ENCODE data around the gene PRAMEF11.
"Not testable (repeated sequence)": the region's sequence is repeated elsewhere in the genome, so short reads cannot be mapped to it uniquely, and the experiment has no call there.

DNA sequence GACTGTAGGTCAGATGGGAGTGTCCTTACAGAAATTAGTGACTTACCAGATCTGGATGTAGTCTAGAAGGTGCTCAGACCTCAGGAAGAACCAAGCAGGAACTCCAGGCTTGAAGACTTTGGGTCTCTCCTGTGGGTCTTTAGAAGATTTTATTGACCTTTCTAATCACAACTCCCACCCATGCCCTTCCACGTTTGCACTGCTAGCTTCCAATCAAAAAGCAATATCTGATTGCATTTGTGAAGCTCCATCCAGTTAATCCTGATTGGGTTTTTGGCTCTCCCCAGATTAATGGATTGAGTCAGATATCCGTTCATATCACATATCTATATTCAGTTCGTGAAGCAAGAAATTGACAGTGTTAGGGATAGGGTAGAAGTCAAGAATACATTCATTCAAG, at the start of gene PRAMEF11:
- TF ChIP-seq, protein P1, sequence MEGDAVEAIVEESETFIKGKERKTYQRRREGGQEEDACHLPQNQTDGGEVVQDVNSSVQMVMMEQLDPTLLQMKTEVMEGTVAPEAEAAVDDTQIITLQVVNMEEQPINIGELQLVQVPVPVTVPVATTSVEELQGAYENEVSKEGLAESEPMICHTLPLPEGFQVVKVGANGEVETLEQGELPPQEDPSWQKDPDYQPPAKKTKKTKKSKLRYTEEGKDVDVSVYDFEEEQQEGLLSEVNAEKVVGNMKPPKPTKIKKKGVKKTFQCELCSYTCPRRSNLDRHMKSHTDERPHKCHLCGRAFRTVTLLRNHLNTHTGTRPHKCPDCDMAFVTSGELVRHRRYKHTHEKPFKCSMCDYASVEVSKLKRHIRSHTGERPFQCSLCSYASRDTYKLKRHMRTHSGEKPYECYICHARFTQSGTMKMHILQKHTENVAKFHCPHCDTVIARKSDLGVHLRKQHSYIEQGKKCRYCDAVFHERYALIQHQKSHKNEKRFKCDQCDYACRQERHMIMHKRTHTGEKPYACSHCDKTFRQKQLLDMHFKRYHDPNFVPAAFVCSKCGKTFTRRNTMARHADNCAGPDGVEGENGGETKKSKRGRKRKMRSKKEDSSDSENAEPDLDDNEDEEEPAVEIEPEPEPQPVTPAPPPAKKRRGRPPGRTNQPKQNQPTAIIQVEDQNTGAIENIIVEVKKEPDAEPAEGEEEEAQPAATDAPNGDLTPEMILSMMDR (IDR thresholded peaks at IDR 0.05; ENCODE audit: low read depth, low read length, missing input control) = not testable (repeated sequence)
- TF ChIP-seq TAF1 (conservative IDR thresholded peaks at IDR 0.05); EGR1 (IDR thresholded peaks at IDR 0.05; ENCODE audit: low read depth in 2 of 2); JUND (IDR thresholded peaks at IDR 0.05); GABPA (IDR thresholded peaks at IDR 0.05 in 1 of 2, conservative IDR thresholded peaks at IDR 0.05 in 1 of 2); RAD21 (IDR thresholded peaks at IDR 0.05); FOXA1 (IDR thresholded peaks at IDR 0.05); FOXA2 (IDR thresholded peaks at IDR 0.05); SP1 (IDR thresholded peaks at IDR 0.05); YY1 (IDR thresholded peaks at IDR 0.05): not testable (repeated sequence)
- TF ChIP-seq, protein P2, sequence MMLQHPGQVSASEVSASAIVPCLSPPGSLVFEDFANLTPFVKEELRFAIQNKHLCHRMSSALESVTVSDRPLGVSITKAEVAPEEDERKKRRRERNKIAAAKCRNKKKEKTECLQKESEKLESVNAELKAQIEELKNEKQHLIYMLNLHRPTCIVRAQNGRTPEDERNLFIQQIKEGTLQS (IDR thresholded peaks at IDR 0.05) = not testable (repeated sequence)
- TF ChIP-seq, protein P3, sequence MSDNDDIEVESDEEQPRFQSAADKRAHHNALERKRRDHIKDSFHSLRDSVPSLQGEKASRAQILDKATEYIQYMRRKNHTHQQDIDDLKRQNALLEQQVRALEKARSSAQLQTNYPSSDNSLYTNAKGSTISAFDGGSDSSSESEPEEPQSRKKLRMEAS (IDR thresholded peaks at IDR 0.05) = not testable (repeated sequence)
- TF ChIP-seq, protein P4, sequence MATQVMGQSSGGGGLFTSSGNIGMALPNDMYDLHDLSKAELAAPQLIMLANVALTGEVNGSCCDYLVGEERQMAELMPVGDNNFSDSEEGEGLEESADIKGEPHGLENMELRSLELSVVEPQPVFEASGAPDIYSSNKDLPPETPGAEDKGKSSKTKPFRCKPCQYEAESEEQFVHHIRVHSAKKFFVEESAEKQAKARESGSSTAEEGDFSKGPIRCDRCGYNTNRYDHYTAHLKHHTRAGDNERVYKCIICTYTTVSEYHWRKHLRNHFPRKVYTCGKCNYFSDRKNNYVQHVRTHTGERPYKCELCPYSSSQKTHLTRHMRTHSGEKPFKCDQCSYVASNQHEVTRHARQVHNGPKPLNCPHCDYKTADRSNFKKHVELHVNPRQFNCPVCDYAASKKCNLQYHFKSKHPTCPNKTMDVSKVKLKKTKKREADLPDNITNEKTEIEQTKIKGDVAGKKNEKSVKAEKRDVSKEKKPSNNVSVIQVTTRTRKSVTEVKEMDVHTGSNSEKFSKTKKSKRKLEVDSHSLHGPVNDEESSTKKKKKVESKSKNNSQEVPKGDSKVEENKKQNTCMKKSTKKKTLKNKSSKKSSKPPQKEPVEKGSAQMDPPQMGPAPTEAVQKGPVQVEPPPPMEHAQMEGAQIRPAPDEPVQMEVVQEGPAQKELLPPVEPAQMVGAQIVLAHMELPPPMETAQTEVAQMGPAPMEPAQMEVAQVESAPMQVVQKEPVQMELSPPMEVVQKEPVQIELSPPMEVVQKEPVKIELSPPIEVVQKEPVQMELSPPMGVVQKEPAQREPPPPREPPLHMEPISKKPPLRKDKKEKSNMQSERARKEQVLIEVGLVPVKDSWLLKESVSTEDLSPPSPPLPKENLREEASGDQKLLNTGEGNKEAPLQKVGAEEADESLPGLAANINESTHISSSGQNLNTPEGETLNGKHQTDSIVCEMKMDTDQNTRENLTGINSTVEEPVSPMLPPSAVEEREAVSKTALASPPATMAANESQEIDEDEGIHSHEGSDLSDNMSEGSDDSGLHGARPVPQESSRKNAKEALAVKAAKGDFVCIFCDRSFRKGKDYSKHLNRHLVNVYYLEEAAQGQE (IDR thresholded peaks at IDR 0.05) = not testable (repeated sequence)
- TF ChIP-seq, protein P5, sequence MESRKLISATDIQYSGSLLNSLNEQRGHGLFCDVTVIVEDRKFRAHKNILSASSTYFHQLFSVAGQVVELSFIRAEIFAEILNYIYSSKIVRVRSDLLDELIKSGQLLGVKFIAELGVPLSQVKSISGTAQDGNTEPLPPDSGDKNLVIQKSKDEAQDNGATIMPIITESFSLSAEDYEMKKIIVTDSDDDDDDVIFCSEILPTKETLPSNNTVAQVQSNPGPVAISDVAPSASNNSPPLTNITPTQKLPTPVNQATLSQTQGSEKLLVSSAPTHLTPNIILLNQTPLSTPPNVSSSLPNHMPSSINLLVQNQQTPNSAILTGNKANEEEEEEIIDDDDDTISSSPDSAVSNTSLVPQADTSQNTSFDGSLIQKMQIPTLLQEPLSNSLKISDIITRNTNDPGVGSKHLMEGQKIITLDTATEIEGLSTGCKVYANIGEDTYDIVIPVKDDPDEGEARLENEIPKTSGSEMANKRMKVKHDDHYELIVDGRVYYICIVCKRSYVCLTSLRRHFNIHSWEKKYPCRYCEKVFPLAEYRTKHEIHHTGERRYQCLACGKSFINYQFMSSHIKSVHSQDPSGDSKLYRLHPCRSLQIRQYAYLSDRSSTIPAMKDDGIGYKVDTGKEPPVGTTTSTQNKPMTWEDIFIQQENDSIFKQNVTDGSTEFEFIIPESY (IDR thresholded peaks at IDR 0.05) = not testable (repeated sequence)

All from liver (tissue), 3 donors.